CD4-positive, alpha-beta T cell treated with Interleukin-4 for 4 hours (primary cell): Measurements from ENCODE around the gene GADL1.
A peak's percentile ranks its signal among the peaks of the same experiment; 100 is the strongest.

Experiments used
- DNase-seq: peaks from one replicate; pipeline ENCODE4 v3.0.0-alpha.2; 2020

The GADL1 gene

GRCh38 chr3:30752970-30753369 is 141.5 kb downstream of the GADL1 start:
- DNase-seq, result no peak

GRCh38 chr3:30752491-30752890 is 142.0 kb downstream of the GADL1 start:
- no peak for DNase-seq

GRCh38 chr3:30751610-30752299 is 142.7 kb downstream of the GADL1 start:
- DNase-seq, result peak; percentile 39

GRCh38 chr3:30750967-30751366 is 143.5 kb downstream of the GADL1 start:
- no peak for DNase-seq

- no peak for DNase-seq
Measured at GRCh38 chr3:30749230-30749629, 145.2 kb downstream of the GADL1 start.

- no peak for DNase-seq
Measured at GRCh38 chr3:30747771-30748281, 146.6 kb downstream of the GADL1 start.

GRCh38 chr3:30743641-30744317 is 150.7 kb downstream of the GADL1 start:
- no peak for DNase-seq

- no peak for DNase-seq
Measured at GRCh38 chr3:30742796-30743619, 151.5 kb downstream of the GADL1 start.

- DNase-seq, result no peak
Measured at GRCh38 chr3:30741889-30742288, 152.6 kb downstream of the GADL1 start.

GRCh38 chr3:30738605-30739004 is 155.9 kb downstream of the GADL1 start:
- DNase-seq, result no peak

- no peak for DNase-seq
Measured at GRCh38 chr3:30737743-30738499, 156.5 kb downstream of the GADL1 start.

GRCh38 chr3:30733696-30734095 is 160.8 kb downstream of the GADL1 start:
- DNase-seq, result no peak

- no peak for DNase-seq
Measured at GRCh38 chr3:30733209-30733608, 161.3 kb downstream of the GADL1 start.

GRCh38 chr3:30730967-30731366 is 163.5 kb downstream of the GADL1 start:
- no peak for DNase-seq

- no peak for DNase-seq
Measured at GRCh38 chr3:30729936-30730335, 164.5 kb downstream of the GADL1 start.

GRCh38 chr3:30729512-30729911 is 164.9 kb downstream of the GADL1 start:
- no peak for DNase-seq

- no peak for DNase-seq
Measured at GRCh38 chr3:30728143-30728542, 166.3 kb downstream of the GADL1 start.

GRCh38 chr3:30724863-30725262 is 169.6 kb downstream of the GADL1 start:
- no peak for DNase-seq

- no peak for DNase-seq
Measured at GRCh38 chr3:30723211-30723610, 171.2 kb downstream of the GADL1 start.

- DNase-seq, result no peak
Measured at GRCh38 chr3:30721314-30721634, 173.2 kb downstream of the GADL1 start.

GRCh38 chr3:30720586-30721313 is 173.7 kb downstream of the GADL1 start:
- no peak for DNase-seq

GRCh38 chr3:30719536-30719935 is 174.9 kb downstream of the GADL1 start:
- DNase-seq, result no peak
